Nephron (organoid): ENCODE results near the gene ASTN2.
"Not testable (repeated sequence)": the region's sequence is repeated elsewhere in the genome, so short reads cannot be mapped to it uniquely, and the experiment has no call there.

ENCODE experiments used
- H3K27ac Mint-ChIP-seq, 3 experiments: 2 replicates each; pipeline ENCODE4 v1.8.0; 2020; ENCODE audit warnings: mixed read lengths in 3 of 3, mild to moderate bottlenecking in 2 of 3, moderate library complexity in 1 of 3
- H3K27me3 Mint-ChIP-seq: 2 replicates; pipeline ENCODE4 v1.8.0; 2021; ENCODE audit warnings: low read depth, mild to moderate bottlenecking, moderate library complexity, mixed read lengths
- H3K36me3 Mint-ChIP-seq: 2 replicates; pipeline ENCODE4 v1.8.0; 2020; ENCODE audit warnings: low read depth, mixed read lengths
- H3K4me1 Mint-ChIP-seq: 2 replicates; pipeline ENCODE4 v1.8.0; 2020; ENCODE audit warnings: mixed read lengths
- H3K4me3 Mint-ChIP-seq, 3 experiments: 2 replicates each; pipeline ENCODE4 v1.8.0; 2020; ENCODE audit warnings: mild to moderate bottlenecking in 3 of 3, mixed read lengths in 3 of 3, moderate library complexity in 2 of 3
- H3K9me3 Mint-ChIP-seq: 2 replicates; pipeline ENCODE4 v1.8.0; 2020; ENCODE audit warnings: mixed read lengths
- TF ChIP-seq, protein P1 (sequence below), 3 experiments: fragments of 200-600 bp; sonication (generic); IDR thresholded peaks; one replicate each; pipeline ENCODE4 v1.5.0; 2021; ENCODE audit warnings: antibody characterized with exemption in 3 of 3; ENCODE audit not compliant: unreplicated experiment in 3 of 3

Gene ASTN2

GRCh38 chr9:116929621-116930020, 485.2 kb downstream of the ASTN2 start:
- Mint-ChIP-seq H3K27me3 (peaks cover 15% of the 10 kb centered on the region), H3K27ac (no peak overlapping the region), H3K9me3 (no peaks in the 10 kb centered on the region), H3K4me1 (no peaks in the 10 kb centered on the region), H3K36me3 (no peaks in the 10 kb centered on the region), H3K4me3 (no peak overlapping the region)
- TF ChIP-seq, protein P1, sequence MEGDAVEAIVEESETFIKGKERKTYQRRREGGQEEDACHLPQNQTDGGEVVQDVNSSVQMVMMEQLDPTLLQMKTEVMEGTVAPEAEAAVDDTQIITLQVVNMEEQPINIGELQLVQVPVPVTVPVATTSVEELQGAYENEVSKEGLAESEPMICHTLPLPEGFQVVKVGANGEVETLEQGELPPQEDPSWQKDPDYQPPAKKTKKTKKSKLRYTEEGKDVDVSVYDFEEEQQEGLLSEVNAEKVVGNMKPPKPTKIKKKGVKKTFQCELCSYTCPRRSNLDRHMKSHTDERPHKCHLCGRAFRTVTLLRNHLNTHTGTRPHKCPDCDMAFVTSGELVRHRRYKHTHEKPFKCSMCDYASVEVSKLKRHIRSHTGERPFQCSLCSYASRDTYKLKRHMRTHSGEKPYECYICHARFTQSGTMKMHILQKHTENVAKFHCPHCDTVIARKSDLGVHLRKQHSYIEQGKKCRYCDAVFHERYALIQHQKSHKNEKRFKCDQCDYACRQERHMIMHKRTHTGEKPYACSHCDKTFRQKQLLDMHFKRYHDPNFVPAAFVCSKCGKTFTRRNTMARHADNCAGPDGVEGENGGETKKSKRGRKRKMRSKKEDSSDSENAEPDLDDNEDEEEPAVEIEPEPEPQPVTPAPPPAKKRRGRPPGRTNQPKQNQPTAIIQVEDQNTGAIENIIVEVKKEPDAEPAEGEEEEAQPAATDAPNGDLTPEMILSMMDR (IDR thresholded peaks at IDR 0.05; ENCODE audit: unreplicated experiment in 3 of 3), result no peak

DNA sequence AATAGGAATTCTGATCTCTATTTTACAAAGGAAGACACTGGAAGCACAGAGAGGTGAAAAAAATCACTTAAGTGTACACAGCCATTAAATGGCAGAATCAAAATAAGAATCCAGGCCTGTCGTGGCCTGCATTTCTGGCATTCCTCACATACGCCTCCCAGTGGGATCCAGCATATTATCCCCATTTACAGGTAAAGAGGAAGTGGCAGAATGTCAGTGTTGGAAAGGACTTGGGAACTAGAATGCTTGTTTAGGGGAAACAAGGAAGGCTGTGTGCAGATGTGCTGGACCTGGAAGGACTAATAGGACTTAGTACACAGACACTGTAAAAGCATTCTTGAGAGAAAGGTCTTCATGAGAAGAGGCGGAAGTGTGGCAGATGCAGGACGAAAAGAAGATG, 486.0 kb downstream of the ASTN2 start:
- Mint-ChIP-seq H3K9me3 (no peaks in the 10 kb centered on the region), H3K4me1 (no peaks in the 10 kb centered on the region), H3K27ac (no peak overlapping the region), H3K4me3 (no peak overlapping the region), H3K27me3 (peaks cover 15% of the 10 kb centered on the region), H3K36me3 (no peaks in the 10 kb centered on the region)
- TF ChIP-seq, protein P1 (IDR thresholded peaks at IDR 0.05; ENCODE audit: unreplicated experiment in 3 of 3), result no peak

- Mint-ChIP-seq H3K36me3 (no peaks in the 10 kb centered on the region), H3K27ac (no peak overlapping the region), H3K4me1 (no peaks in the 10 kb centered on the region), H3K9me3 (no peaks in the 10 kb centered on the region), H3K4me3 (no peak overlapping the region), H3K27me3 (peaks cover 15% of the 10 kb centered on the region)
- TF ChIP-seq, protein P1 (IDR thresholded peaks at IDR 0.05; ENCODE audit: unreplicated experiment in 3 of 3), result no peak
These were observed 486.6 kb downstream of the ASTN2 start for GRCh38 chr9:116928289-116928688.

DNA sequence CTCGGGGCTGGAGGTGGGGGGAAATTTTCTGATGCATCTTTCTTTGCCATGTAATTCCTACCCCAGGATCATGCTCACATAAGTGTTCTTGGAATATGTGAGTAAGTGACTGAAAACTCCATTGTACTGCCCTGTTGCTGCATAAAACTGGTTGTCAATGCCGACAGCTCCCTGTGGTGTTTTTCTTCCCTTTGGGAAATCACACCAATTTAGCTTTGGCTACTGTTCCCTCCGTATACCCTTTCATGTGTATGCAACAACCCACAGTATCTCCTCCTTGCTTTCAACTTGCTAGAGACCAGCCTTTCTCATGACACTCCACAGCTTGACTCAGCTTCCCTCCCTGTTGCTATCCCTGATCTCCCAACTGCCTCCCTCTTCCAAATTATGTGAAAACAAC, 487.1 kb downstream of the ASTN2 start:
- H3K4me3 Mint-ChIP-seq, result no peak overlapping the region
- H3K4me1 Mint-ChIP-seq, result no peaks in the 10 kb centered on the region
- no peaks in the 10 kb centered on the region for H3K36me3 Mint-ChIP-seq
- H3K27me3 Mint-ChIP-seq, result peaks cover 15% of the 10 kb centered on the region
- no peaks in the 10 kb centered on the region for H3K9me3 Mint-ChIP-seq
- H3K27ac Mint-ChIP-seq, result no peak overlapping the region
- TF ChIP-seq, protein P1 (IDR thresholded peaks at IDR 0.05; ENCODE audit: unreplicated experiment in 3 of 3), result no peak

- H3K4me1 Mint-ChIP-seq, result no peaks in the 10 kb centered on the region
- TF ChIP-seq, protein P1 (IDR thresholded peaks at IDR 0.05; ENCODE audit: unreplicated experiment in 3 of 3), result no peak
- H3K27ac Mint-ChIP-seq, result no peak overlapping the region
- H3K9me3 Mint-ChIP-seq, result no peaks in the 10 kb centered on the region
- no peak overlapping the region for H3K4me3 Mint-ChIP-seq
- peaks cover 15% of the 10 kb centered on the region for H3K27me3 Mint-ChIP-seq
- no peaks in the 10 kb centered on the region for H3K36me3 Mint-ChIP-seq
These were observed 489.7 kb downstream of the ASTN2 start for GRCh38 chr9:116925121-116925520.

DNA sequence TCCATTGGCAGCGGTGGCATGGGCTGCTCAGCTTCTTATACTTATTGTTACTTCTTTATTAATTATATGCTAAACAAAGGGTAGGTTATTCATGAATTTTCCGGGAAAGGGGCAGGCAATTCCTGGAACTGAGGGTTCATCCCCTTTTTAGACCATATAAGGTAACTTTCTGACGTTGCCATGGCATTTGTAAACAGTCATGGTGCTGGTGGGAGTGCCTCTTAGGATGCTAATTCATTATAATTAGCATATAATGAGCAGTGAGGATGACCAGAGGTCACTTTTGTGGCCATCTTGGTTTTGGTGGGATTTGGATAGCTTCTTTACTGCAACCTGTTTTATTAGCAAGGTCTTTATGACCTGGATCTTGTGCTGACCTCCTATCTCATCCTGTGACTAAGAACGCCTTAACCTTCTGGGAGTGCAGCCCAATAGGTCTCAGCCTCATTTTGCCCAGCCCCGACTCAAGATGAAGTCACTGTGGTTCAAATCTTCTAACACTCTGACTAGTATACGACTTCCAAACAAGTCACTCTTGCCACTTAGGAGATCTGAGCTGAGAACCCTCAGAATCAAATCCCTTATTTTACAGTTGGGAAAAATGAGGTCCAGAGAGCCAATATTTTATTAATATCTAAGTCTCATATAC, 490.3 kb downstream of the ASTN2 start:
- TF ChIP-seq, protein P1 (IDR thresholded peaks at IDR 0.05; ENCODE audit: unreplicated experiment in 3 of 3), result no peak
- Mint-ChIP-seq H3K4me3 (no peak overlapping the region), H3K27ac (no peak overlapping the region), H3K9me3 (no peaks in the 10 kb centered on the region), H3K4me1 (no peaks in the 10 kb centered on the region), H3K27me3 (peaks cover 15% of the 10 kb centered on the region), H3K36me3 (no peaks in the 10 kb centered on the region)

DNA sequence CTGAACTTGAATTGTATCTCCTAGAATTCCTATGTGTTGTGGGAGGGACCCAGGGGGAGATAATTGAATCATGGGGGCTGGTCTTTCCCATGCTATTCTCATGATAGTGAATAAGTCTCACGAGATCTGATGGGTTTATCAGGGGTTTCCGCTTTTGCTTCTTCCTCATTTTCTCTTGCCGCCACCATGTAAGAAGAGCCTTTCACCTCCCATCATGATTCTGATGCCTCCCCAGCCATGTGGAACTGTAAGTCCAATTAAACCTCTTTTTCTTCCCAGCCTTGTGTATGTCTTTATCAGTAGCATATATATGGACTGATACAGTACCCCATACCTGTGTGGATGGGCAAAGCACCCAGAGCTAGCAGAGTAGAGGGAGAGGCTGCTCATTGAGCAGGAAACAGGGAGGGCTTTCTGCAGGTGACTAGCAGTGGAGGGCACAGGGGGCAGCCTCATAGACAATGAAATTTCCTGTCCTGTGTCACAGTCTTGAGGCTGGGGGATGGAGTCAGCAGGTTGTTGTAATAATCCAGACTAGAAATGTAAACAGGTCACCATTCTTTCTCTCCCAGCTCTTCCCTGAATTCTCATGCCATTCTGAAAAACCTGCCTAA, 496.9 kb downstream of the ASTN2 start:
- not testable (repeated sequence) for H3K27me3 Mint-ChIP-seq, H3K4me1 Mint-ChIP-seq, H3K36me3 Mint-ChIP-seq, H3K27ac Mint-ChIP-seq, H3K4me3 Mint-ChIP-seq, H3K9me3 Mint-ChIP-seq
